MM.1S (cell line): Measurements from ENCODE around the gene ACAA2.

Experiments
- EZH2 ChIP-seq: fragments of 300-600 bp; sonication (generic); optimal IDR thresholded peaks from 2 replicates; pipeline ENCODE3; 2017; ENCODE audit warnings: low read depth, mild to moderate bottlenecking, antibody characterized with exemption, low read length, mixed read lengths
- EZH2phosphoT487 ChIP-seq: fragments of 300-600 bp; sonication (generic); IDR thresholded peaks from 2 replicates; pipeline ENCODE4 v1.6.1; 2018; ENCODE audit warnings: antibody characterized with exemption, low read length
- TF ChIP-seq, protein P1 (sequence below): fragments of 300-600 bp; sonication (generic); IDR thresholded peaks from 2 replicates; pipeline ENCODE4 v1.5.1; 2016; ENCODE audit warnings: antibody characterized with exemption, low read length, mixed read lengths

DNA sequence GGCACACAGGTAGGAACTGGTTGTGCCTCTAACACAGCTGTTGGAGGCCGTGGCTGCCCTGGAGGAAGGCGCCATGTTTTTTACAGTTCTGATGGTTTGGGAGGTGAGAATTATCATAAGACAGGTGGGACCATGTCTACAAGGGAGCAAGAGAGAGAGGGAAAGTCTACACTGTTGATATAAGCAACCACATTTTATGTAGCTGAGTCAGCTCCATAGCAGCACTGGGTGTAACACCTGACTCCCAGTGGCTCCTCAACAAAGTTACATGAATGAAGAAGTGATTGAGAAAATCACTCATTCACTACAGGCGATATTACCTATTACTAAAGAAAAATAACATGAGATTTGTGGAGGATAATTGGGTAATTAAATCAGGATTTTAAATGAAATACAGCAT, 41.3 kb upstream of the ACAA2 start:
- TF ChIP-seq, protein P1, sequence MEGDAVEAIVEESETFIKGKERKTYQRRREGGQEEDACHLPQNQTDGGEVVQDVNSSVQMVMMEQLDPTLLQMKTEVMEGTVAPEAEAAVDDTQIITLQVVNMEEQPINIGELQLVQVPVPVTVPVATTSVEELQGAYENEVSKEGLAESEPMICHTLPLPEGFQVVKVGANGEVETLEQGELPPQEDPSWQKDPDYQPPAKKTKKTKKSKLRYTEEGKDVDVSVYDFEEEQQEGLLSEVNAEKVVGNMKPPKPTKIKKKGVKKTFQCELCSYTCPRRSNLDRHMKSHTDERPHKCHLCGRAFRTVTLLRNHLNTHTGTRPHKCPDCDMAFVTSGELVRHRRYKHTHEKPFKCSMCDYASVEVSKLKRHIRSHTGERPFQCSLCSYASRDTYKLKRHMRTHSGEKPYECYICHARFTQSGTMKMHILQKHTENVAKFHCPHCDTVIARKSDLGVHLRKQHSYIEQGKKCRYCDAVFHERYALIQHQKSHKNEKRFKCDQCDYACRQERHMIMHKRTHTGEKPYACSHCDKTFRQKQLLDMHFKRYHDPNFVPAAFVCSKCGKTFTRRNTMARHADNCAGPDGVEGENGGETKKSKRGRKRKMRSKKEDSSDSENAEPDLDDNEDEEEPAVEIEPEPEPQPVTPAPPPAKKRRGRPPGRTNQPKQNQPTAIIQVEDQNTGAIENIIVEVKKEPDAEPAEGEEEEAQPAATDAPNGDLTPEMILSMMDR = no peak
- TF ChIP-seq EZH2 (no peak), EZH2phosphoT487 (no peak)
